GM18861 (cell line): ENCODE results near the gene TTC34.
"Not testable (repeated sequence)": the region's sequence is repeated elsewhere in the genome, so short reads cannot be mapped to it uniquely, and the experiment has no call there.

Experiments
- ATAC-seq: cut with Tn5 transposase; IDR thresholded peaks from one replicate; pipeline ENCODE4 v1.9.1; 2021; ENCODE audit not compliant: unreplicated experiment

Gene TTC34

DNA sequence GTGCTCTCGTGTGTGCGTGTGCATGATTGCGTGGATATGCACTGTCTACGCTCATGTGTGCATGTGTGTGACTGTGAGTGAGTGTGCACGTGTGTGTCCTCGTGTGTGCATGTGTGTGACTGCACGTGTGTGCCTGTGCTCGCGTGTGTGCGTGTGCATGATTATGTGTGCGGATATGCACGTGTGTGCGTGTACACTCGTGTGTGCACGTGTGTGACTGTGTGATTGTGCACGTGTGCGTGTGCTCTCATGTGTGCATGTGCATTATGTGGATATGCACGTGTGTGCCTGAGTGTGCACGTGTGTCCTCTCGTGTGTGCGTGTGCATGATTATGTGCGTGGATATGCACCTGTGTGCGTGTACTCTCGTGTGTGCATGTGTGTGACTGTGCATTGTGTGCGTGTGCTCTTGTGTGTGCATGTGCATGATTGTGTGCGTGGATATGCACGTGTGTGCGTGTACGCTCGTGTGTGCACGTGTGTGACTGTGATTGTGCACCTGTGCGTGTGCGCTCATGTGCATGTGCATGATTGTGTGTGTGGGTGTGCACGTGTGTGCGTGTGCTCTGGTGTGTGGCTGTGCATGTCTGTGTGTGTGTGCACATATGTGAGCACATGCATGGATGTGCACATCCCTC lies 170.9 kb downstream of the TTC34 start:
- ATAC-seq: no peak

GRCh38 chr1:2629627-2630497 lies 171.6 kb downstream of the TTC34 start:
- ATAC-seq: no peak

GRCh38 chr1:2628933-2629626 lies 172.4 kb downstream of the TTC34 start:
- ATAC-seq: no peak

- no peak for ATAC-seq
These were observed 173.1 kb downstream of the TTC34 start for GRCh38 chr1:2628191-2628932.

DNA sequence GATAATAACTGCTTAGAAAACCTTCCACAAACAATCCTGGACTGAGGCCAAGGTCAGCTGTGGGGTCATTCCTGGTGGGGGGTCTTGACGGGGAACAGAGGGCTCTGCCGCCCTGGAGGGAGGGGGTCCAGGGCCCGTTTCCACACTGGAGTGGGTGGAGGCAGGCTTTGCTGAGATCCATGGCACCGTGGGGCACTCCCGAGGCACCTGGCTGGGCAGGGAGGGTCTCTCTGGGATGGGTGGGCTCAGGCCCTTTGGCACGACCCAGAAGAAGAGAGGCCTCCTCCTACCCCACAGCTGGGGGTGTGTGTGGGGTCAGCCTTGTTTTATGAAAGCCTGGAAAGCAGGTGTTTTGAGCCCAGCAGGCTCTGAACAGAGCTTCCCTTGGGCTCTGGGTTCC lies 173.7 kb downstream of the TTC34 start:
- no peak for ATAC-seq

GRCh38 chr1:2625748-2626147 lies 175.7 kb downstream of the TTC34 start:
- not testable (repeated sequence) for ATAC-seq

GRCh38 chr1:2625311-2625710 lies 176.2 kb downstream of the TTC34 start:
- no peak for ATAC-seq

DNA sequence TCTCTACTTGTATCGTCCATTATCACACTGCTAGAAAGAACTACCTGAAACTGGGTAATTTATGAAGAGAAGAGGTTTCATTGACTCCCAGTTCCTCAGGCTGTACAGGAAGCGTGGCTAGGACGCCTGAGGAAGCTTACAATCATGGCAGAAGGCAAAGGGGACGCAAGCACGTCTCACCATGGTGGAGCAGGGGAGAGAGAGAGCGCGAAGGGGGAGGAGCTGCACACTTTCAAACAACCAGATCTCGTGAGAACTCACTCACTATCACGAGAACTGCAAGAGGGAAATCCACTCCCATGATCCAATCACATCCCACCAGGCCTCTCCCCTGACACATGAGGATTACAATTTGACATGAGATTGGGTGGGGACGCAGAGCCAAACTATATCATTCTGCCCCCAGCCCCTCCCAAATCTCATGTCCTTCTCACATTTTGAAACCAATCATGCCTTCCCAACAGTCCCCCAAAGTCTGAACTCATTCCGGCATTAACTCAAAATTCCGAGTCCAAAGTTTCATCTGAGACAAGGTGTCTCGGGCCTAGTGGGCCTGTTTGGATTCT lies 176.7 kb downstream of the TTC34 start:
- ATAC-seq: no peak

- no peak for ATAC-seq
These were observed 177.7 kb downstream of the TTC34 start for GRCh38 chr1:2623571-2624337.

- no peak for ATAC-seq
These were observed 183.5 kb downstream of the TTC34 start for GRCh38 chr1:2617971-2618470.

GRCh38 chr1:2614145-2614544 lies 187.3 kb downstream of the TTC34 start:
- no peak for ATAC-seq

GRCh38 chr1:2612591-2613365 lies 188.7 kb downstream of the TTC34 start:
- no peak for ATAC-seq

DNA sequence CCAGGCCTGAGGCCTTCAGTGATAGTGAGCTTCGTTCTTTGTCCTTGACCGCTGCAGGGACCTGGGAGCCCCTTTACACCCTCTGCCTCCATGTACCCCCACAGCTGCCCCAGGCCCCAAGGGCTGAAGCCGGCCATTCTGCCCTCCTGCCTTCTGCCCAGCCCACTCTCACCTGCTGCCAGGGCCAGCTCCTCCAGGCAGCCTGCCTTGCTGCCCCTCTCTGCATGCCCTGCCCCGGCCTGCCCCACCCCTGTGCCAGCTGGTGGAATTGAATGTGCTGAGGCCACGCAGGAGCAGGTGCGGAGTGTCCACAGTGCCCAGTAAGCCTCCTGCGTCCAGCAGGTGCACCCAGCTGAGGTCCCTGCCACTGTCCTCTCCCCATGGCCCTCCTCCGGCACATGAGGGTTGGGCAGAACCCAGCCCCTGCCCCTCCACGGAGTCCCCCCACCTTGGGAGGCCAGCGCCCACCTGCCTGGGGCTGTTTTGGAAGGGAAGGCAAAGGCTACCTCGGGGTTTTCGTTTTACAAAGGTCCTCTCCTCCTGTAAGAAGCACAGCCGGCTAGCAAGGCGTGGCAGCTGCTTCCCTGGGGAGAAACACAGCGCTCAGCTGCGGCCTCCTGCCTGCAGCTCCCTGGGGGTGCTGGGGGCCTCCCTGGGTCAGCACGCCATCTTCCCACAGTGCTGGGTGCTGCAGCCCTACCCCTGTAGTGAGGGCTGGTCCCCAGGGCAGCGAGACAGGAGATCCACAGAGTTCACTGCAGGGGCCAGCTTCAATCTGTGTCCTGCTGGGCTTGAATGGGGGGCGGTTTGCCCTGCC lies 189.7 kb downstream of the TTC34 start:
- no peak for ATAC-seq

DNA sequence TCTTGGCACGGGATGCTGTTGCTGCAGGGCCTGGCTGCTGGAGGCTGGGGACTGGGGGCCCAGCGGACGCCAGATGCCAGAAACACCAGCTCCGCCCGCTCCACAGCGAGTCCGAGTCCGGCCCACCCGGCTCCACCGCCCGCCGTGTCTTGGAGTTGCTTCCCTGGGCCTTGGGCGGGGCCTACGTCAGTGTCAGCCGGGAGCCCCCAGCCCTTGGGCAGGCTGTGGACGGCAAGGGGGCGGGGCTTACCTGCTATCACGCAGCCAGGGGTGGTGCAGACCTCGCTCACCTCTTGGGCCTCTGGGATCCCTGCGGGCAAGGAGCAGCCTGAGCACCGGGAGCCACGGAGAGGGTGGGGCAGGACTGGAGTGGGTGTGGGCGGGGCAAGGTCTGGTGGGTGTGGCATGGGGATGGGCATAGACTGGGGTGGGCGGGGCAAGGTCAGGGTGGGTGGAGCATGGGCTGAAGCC lies 190.4 kb downstream of the TTC34 start:
- ATAC-seq: no peak

DNA sequence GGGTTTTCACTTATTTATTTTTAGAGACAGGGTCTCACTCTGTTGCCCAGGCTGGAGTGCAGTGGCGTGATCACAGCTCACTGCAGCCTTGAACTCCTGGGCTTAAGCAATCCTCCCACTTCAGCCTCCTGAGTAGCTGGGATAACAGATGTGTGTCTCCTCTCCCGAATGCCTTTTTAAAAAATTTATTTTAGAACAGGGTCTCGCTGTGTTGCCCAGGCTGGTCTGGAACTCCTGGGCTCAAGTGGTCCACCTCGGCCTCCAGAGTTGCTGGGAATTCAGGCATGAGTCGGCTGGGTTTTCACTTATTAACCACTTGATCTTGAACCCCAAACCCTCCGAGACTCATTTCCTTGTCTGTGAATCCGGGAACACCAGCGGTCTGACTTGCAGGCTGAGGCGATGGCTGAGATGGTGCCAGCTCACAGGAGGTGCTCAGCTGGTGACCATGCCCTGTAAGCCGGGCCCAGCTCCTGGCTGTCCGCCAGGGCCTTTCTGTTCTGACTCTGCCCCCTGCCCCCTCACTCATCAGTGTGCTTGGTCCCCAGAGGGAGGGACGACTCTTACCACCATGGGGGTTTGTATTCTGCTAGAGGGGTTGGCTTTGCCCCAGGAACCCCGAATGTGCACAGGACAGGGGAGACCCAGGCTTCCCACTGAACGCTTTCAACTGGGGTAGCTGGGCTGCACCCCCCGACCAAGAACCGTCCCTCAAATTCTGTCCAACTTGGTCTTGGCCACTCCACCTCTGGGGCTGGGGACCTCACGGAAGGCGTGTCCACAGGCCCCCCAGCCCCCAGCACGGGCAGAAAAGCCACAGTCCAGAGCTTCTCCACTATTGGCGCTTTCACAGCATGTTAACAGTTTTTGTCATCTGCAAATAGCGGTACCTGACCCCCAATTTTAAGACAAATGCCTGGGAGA lies 191.2 kb downstream of the TTC34 start:
- ATAC-seq: no peak

- ATAC-seq: no peak
These were observed 192.0 kb downstream of the TTC34 start for GRCh38 chr1:2609319-2610035.
